Heart left ventricle (tissue), 13 donors: Measurements from ENCODE around the gene ELAVL3.

Experiments used
- POLR2A ChIP-seq, 2 donors: fragments of 450-650 bp; IDR thresholded peaks; one replicate each; pipeline ENCODE4 v1.6.1; 2017; ENCODE audit warnings: antibody characterized with exemption in 2 of 2, mild to moderate bottlenecking in 2 of 2, moderate library complexity in 2 of 2
- TF ChIP-seq, protein P1 (sequence below), 12 donors: fragments of 200-600 bp; sonication (generic) in 4 of 12; IDR thresholded peaks; one replicate each; pipeline versions ENCODE4 v1.5.0 to v1.8.0; 2018 to 2022; ENCODE audit warnings: antibody characterized with exemption in 12 of 12, mild to moderate bottlenecking in 5 of 12
- donor health status: ischemic (EF 13 %, LVEDD 7.1; RV severe dilation, severe dysfunction).
- donor health status: DM: no; HTN: yes; CAD: no.
- donor health status: DM: no; HTN: no; CAD: no.
- donor health status: ischemic (EF 25% LVEDD 6.9; RV normal size, moderate dysfunction).
- donor health status: ischemic (EF 25% LVEDD 5.7; RV mildly dilated, moderate dysfunction).
- donor health status: ischemic (EF 35%, LVEDD 5.7; RV mildly dilated, moderate dysfunction).
- donor health status: nonischemic (EF 11% LVEDD 7.7; RV severe dilation, severe dysfunction).
- donor health status: DM: yes; HTN: yes; CAD: no.
- donor health status: PGD.
- donor health status: ischemic (EF 29% LVEDD 5.4; RV normal size, mild dysfunction).
- donor health status: nonischemic (EF 23%, LVEDD 6.1; RV moderate dilation, normal function).

DNA sequence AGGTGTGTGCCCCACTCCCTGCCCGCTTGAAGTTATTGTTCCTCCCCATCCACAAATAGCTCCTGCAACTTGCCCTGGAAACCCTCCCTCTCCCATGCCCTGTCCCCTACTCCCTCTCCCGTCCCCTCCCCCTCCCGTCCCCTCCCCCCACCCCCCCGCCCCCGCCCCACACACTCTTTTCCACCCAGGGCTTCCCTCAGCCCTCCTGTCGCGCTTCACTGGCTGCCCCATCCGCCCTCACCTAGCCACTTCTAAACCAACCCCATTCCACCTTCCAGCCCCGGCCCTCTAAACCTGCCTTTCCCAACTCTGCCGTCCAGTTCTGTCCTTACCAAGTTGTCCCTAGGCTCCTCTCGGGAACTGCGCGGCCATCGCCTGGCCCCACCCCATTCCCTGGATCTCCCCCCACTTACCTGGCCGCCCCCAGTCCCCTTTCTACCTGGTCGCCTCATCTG lies 62.7 kb downstream of the ELAVL3 start:
- TF ChIP-seq, protein P1, sequence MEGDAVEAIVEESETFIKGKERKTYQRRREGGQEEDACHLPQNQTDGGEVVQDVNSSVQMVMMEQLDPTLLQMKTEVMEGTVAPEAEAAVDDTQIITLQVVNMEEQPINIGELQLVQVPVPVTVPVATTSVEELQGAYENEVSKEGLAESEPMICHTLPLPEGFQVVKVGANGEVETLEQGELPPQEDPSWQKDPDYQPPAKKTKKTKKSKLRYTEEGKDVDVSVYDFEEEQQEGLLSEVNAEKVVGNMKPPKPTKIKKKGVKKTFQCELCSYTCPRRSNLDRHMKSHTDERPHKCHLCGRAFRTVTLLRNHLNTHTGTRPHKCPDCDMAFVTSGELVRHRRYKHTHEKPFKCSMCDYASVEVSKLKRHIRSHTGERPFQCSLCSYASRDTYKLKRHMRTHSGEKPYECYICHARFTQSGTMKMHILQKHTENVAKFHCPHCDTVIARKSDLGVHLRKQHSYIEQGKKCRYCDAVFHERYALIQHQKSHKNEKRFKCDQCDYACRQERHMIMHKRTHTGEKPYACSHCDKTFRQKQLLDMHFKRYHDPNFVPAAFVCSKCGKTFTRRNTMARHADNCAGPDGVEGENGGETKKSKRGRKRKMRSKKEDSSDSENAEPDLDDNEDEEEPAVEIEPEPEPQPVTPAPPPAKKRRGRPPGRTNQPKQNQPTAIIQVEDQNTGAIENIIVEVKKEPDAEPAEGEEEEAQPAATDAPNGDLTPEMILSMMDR (IDR thresholded peaks at IDR 0.05) = no peak
- no peak for TF ChIP-seq POLR2A (IDR thresholded peaks at IDR 0.05)
